HG02798 (cell line): ENCODE measurements around the gene CALR3.
"Not testable (repeated sequence)": the region's sequence is repeated elsewhere in the genome, so short reads cannot be mapped to it uniquely, and the experiment has no call there.

Experiments used
- ATAC-seq: cut with Tn5 transposase; IDR thresholded peaks from one replicate; pipeline ENCODE4 v1.9.1; 2021; ENCODE audit warnings: mild to moderate bottlenecking; ENCODE audit not compliant: unreplicated experiment, poor library complexity

Gene CALR3

DNA sequence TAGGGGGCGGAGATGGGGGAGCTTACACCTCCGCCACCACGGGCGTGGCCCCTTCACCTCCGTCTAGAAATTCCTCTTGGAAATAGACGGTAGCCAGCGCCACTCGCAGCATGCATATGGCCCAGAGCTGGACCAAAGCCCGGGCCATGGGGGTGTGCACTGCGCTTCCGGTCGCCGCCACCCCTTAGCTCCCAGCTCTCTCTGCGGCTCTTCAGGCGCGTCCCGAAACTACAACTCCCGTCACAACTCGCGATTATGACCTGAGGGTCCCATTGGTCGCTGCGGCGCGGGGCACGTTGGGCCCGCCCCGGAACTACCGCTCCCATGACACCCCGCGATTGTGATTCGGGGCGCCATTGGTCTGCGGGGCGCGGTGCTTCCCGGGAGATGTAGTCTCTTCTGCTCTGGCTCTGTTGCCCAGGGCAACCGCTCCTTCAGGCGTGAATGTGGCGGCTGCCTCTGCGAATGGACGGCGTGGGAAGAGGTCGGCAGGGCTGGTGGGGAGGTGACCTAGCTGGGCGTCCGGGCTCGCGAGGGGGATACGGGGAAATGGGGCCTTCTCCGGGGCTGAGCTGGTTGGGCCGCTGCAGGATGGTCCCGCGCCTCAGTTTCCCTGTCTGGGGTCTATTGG, at the start of gene CALR3, which contains the start of gene C19orf44:
TSS of gene CALR3 (minus strand) at position 186 of the 631 bp plus-strand sequence. CDS start at position 148, 38 bp downstream.
TSS of gene C19orf44 (plus strand) at position 413 of the 631 bp plus-strand sequence. CDS start 4,399 bp downstream, outside the sequence.
- ATAC-seq: peak; percentile 99

GRCh38 chr19:16544473-16545231, 48.7 kb upstream of the CALR3 start:
- ATAC-seq: no peak

- not testable (repeated sequence) for ATAC-seq
Measured at GRCh38 chr19:16543734-16544133, 47.8 kb upstream of the CALR3 start.

DNA sequence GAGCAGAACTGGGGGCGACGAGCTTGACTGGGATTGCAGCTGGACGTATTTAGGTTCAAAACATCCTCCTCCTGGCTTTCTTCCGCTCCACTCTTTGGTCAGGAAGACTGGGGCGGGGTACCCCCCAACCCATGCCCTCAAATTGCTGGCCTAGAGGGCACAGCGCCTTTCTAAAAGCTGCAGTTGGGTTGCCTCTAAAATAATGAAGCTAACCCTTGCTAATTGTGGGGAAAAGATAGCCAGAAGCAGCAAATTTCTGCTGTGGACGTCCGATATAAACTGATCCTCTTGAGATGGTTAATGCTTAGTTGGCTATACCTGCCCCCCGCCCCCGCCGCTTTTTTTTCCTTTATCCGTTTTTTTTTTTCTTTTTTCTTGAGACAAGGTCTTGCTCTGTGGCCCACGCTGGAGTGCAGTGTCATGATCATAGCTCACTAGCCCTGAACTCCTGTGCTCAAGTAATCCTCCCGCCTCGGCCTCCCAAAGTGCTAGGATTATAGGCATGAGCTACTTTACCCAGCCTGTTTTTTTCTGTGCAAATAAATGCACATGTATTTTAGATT, 47.0 kb upstream of the CALR3 start:
- no peak for ATAC-seq

DNA sequence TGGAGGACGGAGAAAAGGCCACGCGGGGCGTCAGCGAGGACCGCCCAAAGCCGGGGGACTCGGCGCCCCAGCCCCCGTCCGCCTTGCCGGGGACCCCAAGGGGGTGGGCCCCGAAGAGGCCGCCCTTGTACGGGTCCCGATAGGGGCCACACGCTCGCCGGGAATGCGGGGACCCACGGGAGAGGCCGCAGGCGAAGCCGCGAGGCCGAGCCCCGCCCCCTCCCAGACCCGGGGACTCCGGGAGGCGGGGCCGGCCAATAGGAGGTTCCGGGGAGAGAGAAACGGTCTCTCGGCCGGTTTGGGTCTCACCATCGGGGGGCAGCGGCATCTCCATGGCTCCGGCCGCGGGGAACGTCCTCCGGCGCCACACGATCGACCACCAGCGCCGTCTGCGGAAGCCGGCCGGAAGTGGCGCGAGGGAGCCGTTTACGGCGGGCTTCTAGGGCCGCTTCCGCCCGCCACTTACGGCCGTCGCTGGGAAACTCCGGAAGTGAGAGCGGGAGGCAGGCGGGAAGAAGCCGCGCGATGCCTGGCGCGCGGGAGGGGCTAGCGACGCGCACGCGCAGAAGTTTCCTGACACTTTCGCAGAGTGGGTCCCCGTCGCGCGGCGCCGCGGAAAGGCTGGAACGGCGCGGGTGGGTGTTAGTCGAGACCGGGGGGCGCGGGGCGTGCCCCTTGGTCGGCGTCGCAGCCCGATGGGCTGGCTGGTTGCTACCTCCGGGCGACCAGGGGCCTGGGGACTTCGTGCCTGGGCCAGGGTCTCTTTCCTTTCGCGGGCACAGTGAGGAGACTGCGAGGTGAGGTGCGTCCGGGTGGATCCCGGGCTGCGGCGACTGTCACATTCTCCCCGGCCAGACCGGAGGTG, 46.3 kb upstream of the CALR3 start, which contains the start of gene CHERP:
TSS of gene CHERP (minus strand) at position 393 of the 865 bp plus-strand sequence. CDS start at position 334, 59 bp downstream.
- ATAC-seq: peak; percentile 85

GRCh38 chr19:16541526-16542044, 45.6 kb upstream of the CALR3 start:
- no peak for ATAC-seq

- no peak for ATAC-seq
Measured at GRCh38 chr19:16540948-16541347, 45.0 kb upstream of the CALR3 start.

DNA sequence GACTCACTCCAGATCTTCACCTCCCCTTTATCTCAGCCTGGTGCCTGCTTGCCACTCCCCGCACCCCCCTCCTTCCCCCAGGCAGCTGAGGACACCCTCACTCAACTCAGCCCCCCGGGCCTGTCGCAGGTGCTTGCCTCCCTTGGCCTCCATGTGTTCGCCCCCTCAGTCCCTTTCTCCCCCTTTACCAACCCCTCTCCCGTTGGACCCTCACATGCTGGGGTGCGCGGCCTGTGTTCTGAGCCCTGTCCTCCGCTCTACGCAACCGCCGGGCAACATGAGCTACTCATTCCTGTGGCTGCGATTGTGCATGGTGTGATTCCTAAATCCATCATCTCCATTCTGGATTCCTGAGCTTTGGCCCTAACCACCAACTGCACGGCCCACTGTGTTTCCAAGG, 41.1 kb upstream of the CALR3 start:
- ATAC-seq: no peak

DNA sequence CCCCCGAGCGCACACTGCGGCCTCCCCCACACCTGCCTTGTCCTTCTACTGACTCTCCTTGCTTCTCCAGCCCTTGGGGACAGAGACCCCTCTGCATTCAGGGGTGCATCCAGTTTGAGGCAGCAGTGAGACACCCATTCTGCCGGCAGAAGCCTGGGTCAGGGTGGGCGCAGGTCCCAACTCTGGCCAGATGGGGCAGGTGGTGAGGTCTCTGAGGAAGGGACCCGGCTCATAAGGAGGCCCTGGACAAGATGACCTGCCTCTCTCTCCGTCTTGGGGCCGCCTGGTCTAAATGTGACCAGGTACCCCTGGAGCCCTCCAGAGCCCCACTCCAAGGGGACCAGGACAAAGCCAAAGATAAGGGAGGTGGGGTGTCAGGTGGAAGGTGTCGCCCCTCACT, 40.2 kb upstream of the CALR3 start:
- ATAC-seq: no peak

- no peak for ATAC-seq
Measured at GRCh38 chr19:16535381-16535780, 39.4 kb upstream of the CALR3 start.

- no peak for ATAC-seq
Measured at GRCh38 chr19:16532440-16533234, 36.7 kb upstream of the CALR3 start.

- ATAC-seq: no peak
Measured at GRCh38 chr19:16531380-16531669, 35.4 kb upstream of the CALR3 start.

DNA sequence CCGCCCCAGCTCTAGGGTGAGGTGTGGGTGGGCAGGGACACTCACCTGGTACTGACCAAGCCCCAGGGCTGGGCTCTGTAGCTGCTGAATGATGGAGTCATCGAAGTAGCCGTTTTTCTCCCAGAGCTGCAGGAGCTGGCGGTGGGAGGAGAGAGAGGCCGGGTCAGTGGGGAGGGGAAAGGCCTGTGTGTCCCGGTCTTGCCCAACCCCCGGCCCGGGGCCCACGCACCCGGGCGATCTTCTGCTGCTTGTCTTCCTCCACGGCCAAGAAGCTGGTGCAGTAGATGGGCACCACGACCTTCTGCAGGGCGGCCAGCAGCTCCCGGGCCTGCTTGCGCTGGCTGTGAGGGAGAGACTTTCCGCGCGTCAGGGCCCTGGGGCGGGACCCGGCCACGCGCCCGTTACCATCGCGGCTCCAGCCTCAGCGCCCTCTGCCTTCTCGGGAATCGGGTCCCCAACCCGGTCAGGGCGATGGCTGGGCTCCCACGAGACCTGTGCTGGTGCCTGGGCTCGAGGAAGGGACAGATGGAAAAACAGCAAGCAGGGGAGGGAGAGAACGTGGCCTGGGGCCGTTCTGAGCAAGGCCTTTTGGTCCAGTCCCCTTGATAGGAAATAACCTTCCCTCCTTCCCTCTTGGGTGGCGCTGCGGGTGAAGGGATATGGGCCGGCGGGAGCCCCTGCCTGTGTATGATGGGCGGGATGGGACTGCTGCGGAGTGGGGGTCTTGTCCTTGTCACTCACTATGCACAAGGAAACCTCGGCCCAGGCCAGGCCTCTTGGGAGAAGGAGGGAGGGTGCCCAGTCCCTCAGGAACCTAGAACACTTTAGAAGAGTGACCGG, 34.8 kb upstream of the CALR3 start:
- no peak for ATAC-seq

DNA sequence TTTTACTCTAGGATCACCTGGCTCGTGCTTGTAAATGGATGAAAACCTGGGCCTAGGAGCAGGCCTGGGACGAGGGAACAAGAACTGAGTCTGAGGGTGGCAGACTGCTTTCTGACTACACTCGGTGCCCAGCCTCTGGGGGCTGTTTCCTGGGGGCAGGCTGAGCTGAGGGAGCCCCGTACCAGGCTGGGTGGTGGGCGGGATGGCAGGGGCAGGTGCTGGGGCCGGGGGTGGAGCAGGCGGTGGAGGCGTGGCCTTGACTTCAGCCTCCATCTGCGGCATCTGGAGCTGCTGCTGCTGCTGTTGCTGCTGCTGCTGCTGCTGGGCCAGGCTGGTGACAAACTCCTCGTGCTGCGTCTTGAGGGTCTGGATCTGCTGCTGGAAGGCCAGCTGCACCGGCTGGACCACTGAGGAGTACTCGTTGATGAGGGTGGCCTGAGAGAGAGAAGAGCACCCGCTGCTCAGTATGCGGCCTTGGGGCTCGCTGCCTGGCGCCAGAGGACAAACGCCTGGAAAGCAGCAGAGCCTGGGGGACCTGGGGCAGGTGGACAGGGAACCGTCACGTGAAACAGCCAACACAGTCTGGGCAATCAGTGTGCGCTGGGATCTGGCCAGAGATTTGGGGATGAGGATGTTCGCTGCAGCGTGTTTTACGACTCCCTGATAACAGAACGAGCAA, 33.6 kb upstream of the CALR3 start:
- ATAC-seq: no peak

GRCh38 chr19:16527971-16528521, 32.1 kb upstream of the CALR3 start:
- ATAC-seq: no peak

DNA sequence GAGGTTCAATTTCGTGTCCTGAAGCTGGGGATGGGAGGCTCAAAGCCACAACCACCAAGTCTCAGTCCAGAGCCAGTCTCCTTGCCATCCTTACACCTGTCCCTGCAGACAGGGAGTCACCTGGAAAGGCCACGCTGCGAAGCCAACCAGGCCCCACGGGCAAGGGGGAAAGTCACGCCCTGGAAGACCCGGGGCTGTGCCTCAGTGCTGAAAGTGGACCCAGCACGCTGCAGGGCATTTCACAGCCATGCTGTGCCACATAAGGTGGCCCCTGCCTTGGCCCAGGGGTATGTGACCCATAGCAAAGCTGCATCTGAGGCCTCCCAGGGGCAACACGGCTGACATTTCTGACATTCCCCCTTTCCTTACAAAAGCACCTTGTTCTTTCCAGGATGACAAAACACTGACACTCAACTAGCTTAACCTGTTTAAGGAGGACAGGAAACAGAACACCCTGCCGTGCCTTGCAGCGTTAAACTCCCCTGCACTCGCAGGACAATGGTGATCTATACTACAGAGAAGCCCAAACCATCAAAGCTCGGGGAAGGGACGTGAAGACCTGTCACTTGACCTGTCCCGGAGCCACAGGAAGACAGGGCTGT, 31.5 kb upstream of the CALR3 start:
- no peak for ATAC-seq

DNA sequence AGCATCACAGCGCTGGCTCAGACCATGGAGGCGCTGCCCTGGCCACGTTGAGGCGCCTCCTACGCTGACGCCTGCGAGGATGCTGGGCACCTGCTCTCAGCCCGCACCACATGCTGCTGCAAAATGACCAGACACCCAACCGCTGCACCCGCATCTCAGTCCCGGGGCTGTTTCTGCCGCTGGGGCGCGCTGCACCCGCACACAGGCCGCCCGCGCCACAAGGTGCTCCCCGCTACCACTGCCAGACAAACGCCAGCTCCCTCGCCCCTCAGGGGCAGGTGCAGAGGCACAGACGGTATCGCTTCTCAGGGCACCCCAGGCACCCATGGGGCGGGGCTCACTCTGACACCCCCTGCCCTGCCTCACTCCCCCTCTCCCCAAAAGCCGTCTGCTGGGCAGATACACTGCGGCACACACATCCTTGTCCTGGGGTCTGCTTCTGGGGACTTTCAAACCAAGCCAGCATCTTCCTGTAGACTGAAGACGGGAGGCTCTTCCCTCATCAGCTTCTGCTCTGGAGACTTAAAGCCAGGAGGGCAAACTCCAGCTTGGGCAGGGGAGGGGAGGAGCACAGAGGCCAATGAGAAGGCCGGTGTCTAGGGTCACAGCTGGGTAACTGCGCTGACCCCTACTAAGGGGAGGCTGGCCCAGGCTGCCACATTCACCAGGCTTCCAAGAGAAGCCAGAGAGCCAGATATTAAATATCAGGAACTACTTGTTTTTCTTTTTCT, 29.9 kb upstream of the CALR3 start:
- no peak for ATAC-seq
